H1 (cell line): ENCODE measurements around the gene FBN1. TPM values are rescaled to one million over a fixed set of nuclear protein-coding genes. Genes with fewer than 3 reads are reported as not detected.

Experiments
- CTCF ChIA-PET: fragments of 300-600 bp; sonication (Branson Sonifier 250); formaldehyde crosslinking; loops from one replicate; lab custom pipeline; 2021; ENCODE audit not compliant: partially characterized antibody; lab: Charles Lee
- POLR2A ChIA-PET: fragments of 300-600 bp; sonication (Branson Sonifier 250); formaldehyde crosslinking; loops from one replicate; lab custom pipeline; 2021; ENCODE audit warnings: inconsistent platforms; ENCODE audit not compliant: partially characterized antibody; lab: Charles Lee
- DNase-seq, 2 experiments: peaks; one replicate each; pipeline versions ENCODE4 v3.0.0 to v3.0.0-alpha.2; 2010 to 2022; ENCODE audit warnings: low spot score in 2 of 2, low read depth in 1 of 2, mixed read lengths in 1 of 2
- FAIRE-seq: peaks from 2 replicates; lab custom pipeline; 2011; peaks lifted over from hg19 to GRCh38; lab: Jason Lieb, UNC
- H2AFZ ChIP-seq: 2 replicates; pipeline ENCODE4 v1.8.1; 2012; ENCODE audit warnings: low read length, inconsistent platforms
- H2AK5ac ChIP-seq: 2 replicates; pipeline ENCODE4 v1.6.1; 2013; ENCODE audit warnings: low read depth, low read length
- H2BK120ac ChIP-seq: replicated peaks from 2 replicates; pipeline ENCODE3; 2013; ENCODE audit warnings: low read depth, low read length, inconsistent platforms
- H2BK12ac ChIP-seq: 2 replicates; pipeline ENCODE4 v1.6.1; 2013; ENCODE audit warnings: low read depth, low read length
- H2BK15ac ChIP-seq: 2 replicates; pipeline ENCODE4 v1.6.1; 2013; ENCODE audit warnings: low read length
- H2BK20ac ChIP-seq: 2 replicates; pipeline ENCODE4 v1.6.1; 2013; ENCODE audit warnings: low read length
- H2BK5ac ChIP-seq: 2 replicates; pipeline ENCODE4 v1.6.1; 2013; ENCODE audit warnings: low read depth, low read length
- H3K14ac ChIP-seq: 2 replicates; pipeline ENCODE4 v1.6.1; 2013; ENCODE audit warnings: inconsistent platforms; ENCODE audit not compliant: insufficient read length
- H3K18ac ChIP-seq: 2 replicates; pipeline ENCODE4 v1.6.1; 2013; ENCODE audit warnings: low read length; ENCODE audit errors: extremely low read depth
- H3K23ac ChIP-seq: 2 replicates; pipeline ENCODE4 v1.6.1; 2013; ENCODE audit warnings: inconsistent platforms; ENCODE audit not compliant: insufficient read length
- H3K23me2 ChIP-seq: 2 replicates; pipeline ENCODE4 v1.6.1; 2013; ENCODE audit warnings: low read depth, low read length
- H3K27ac ChIP-seq: 2 replicates; pipeline ENCODE4 v1.6.1; 2011; ENCODE audit warnings: low read depth, low read length, inconsistent platforms
- H3K27me3 ChIP-seq, 4 experiments: replicated peaks in 1 of 4; 1 replicate in 1 of 4; 2 replicates in 3 of 4; pipeline versions ENCODE4 v1.6.1 to v1.8.1; 2011 to 2013; ENCODE audit warnings: low read length in 3 of 4, mild to moderate bottlenecking in 3 of 4, inconsistent platforms in 2 of 4, mixed read lengths in 2 of 4, moderate library complexity in 1 of 4; ENCODE audit not compliant: control insufficient read depth in 3 of 4, insufficient read depth in 3 of 4; ENCODE audit errors: extremely low read depth in 1 of 4
- H3K36me3 ChIP-seq, 4 experiments: 2 replicates each; pipeline versions ENCODE4 v1.6.1 to v1.8.1; 2011 to 2013; ENCODE audit warnings: mild to moderate bottlenecking in 4 of 4, low read length in 3 of 4, moderate library complexity in 2 of 4, control low read depth in 1 of 4, inconsistent platforms in 1 of 4; ENCODE audit not compliant: insufficient read depth in 4 of 4, control insufficient read depth in 2 of 4
- H3K4ac ChIP-seq: replicated peaks from 2 replicates; pipeline ENCODE3; 2013; ENCODE audit warnings: low read length, low read depth, mixed read lengths, inconsistent platforms; ENCODE audit not compliant: insufficient read length
- H3K4me1 ChIP-seq, 4 experiments: replicated peaks in 1 of 4; 1 replicate in 1 of 4; 2 replicates in 3 of 4; pipeline versions ENCODE4 v1.6.1 to v1.8.1; 2011 to 2013; ENCODE audit warnings: low read length in 3 of 4, inconsistent platforms in 2 of 4, mixed read lengths in 1 of 4; ENCODE audit not compliant: insufficient read depth in 4 of 4, control insufficient read depth in 3 of 4
- H3K4me2 ChIP-seq, 2 experiments: 2 replicates each; pipeline versions ENCODE4 v1.6.1 to v1.8.1; 2011 to 2013; ENCODE audit warnings: low read depth in 2 of 2, low read length in 2 of 2, control low read depth in 1 of 2, inconsistent platforms in 1 of 2, mild to moderate bottlenecking in 1 of 2; ENCODE audit not compliant: insufficient read depth in 1 of 2
- H3K4me3 ChIP-seq, 4 experiments: fragments of 200-600, 300-600 bp in 1 of 4; sonication (generic), shearing (Covaris generic), sonication (Bioruptor Twin) in 1 of 4; 2 replicates each; pipeline versions ENCODE4 v1.5.1 to v1.8.1; 2011 to 2016; ENCODE audit warnings: low read length in 4 of 4, low read depth in 3 of 4, control low read depth in 2 of 4, inconsistent platforms in 2 of 4, mild to moderate bottlenecking in 2 of 4, mixed read lengths in 1 of 4, moderate library complexity in 1 of 4; ENCODE audit not compliant: insufficient read depth in 2 of 4; ENCODE audit errors: extremely low read depth in 1 of 4
- H3K56ac ChIP-seq: replicated peaks from 2 replicates; pipeline ENCODE3; 2013; ENCODE audit warnings: low read depth, mild to moderate bottlenecking, mixed read lengths, low read length, inconsistent platforms; ENCODE audit not compliant: insufficient read length
- H3K79me1 ChIP-seq: 2 replicates; pipeline ENCODE4 v1.6.1; 2013; ENCODE audit warnings: low read depth, low read length, control low read depth
- H3K79me2 ChIP-seq, 2 experiments: 2 replicates each; pipeline versions ENCODE4 v1.6.1 to v1.8.1; 2012 to 2013; ENCODE audit warnings: low read length in 2 of 2, mild to moderate bottlenecking in 2 of 2, inconsistent platforms in 1 of 2; ENCODE audit not compliant: insufficient read depth in 2 of 2, control insufficient read depth in 1 of 2
- H3K9ac ChIP-seq, 4 experiments: replicated peaks in 1 of 4; 1 replicate in 1 of 4; 2 replicates in 3 of 4; pipeline versions ENCODE4 v1.6.1 to v1.8.1; 2011 to 2013; ENCODE audit warnings: low read depth in 3 of 4, low read length in 3 of 4, control low read depth in 2 of 4, mild to moderate bottlenecking in 2 of 4, moderate library complexity in 2 of 4, inconsistent platforms in 1 of 4; ENCODE audit errors: extremely low read depth in 1 of 4
- H3K9me3 ChIP-seq, 2 experiments: 2 replicates each; pipeline versions ENCODE4 v1.6.1 to v1.8.1; 2012 to 2013; ENCODE audit warnings: mild to moderate bottlenecking in 2 of 2, moderate library complexity in 2 of 2, control low read depth in 1 of 2, inconsistent platforms in 1 of 2, low read depth in 1 of 2, low read length in 1 of 2, mixed read lengths in 1 of 2; ENCODE audit not compliant: insufficient read depth in 2 of 2
- H4K20me1 ChIP-seq, 2 experiments: replicated peaks in 1 of 2; 2 replicates each; pipeline versions ENCODE3 to v1.8.1; 2011 to 2013; ENCODE audit warnings: inconsistent platforms in 2 of 2, low read length in 2 of 2, mild to moderate bottlenecking in 1 of 2; ENCODE audit not compliant: insufficient read depth in 2 of 2, control insufficient read depth in 1 of 2
- H4K5ac ChIP-seq: 2 replicates; pipeline ENCODE4 v1.6.1; 2013; ENCODE audit warnings: low read length, low read depth, mixed read lengths, inconsistent platforms; ENCODE audit not compliant: insufficient read length
- H4K8ac ChIP-seq: 2 replicates; pipeline ENCODE4 v1.8.0; 2013; ENCODE audit warnings: mild to moderate bottlenecking, moderate library complexity, low read length, inconsistent platforms; ENCODE audit not compliant: insufficient read depth; ENCODE audit errors: extremely low read depth
- H4K91ac ChIP-seq: replicated peaks from 2 replicates; pipeline ENCODE3; 2013; ENCODE audit warnings: low read length, mixed read lengths, inconsistent platforms; ENCODE audit not compliant: insufficient read length
- BCL11A ChIP-seq, 2 experiments: IDR thresholded peaks; one replicate each; pipeline ENCODE4 v1.6.1; 2011; ENCODE audit warnings: low read depth in 2 of 2, low read length in 2 of 2, mild to moderate bottlenecking in 2 of 2
- CBX8 ChIP-seq: fragments of 300-800, 300-1000 bp; sonication (generic); IDR thresholded peaks from 2 replicates; pipeline ENCODE4 v1.7.1; 2016; ENCODE audit warnings: low read depth, low read length, borderline replicate concordance
- E2F6 ChIP-seq: IDR thresholded peaks from 2 replicates; pipeline ENCODE4 v1.6.1; 2012; ENCODE audit warnings: inconsistent platforms
- EP300 ChIP-seq, 2 experiments: IDR thresholded peaks; 1 replicate in 1 of 2; 2 replicates in 1 of 2; pipeline ENCODE4 v1.6.1; 2011 to 2012; ENCODE audit warnings: low read depth in 2 of 2, low read length in 2 of 2, mild to moderate bottlenecking in 2 of 2, borderline replicate concordance in 1 of 2, inconsistent platforms in 1 of 2, moderate library complexity in 1 of 2
- EZH2 ChIP-seq: fragments of 200-600 bp; sonication (generic); IDR thresholded peaks from 2 replicates; pipeline ENCODE4 v1.7.1; 2012; ENCODE audit warnings: low read depth, mild to moderate bottlenecking, moderate library complexity, low read length, inconsistent platforms; ENCODE audit not compliant: severe bottlenecking
- GTF2F1 ChIP-seq: IDR thresholded peaks from 2 replicates; pipeline ENCODE4 v1.6.1; 2012; ENCODE audit warnings: low read depth, low read length, improper control_type of control experiment, borderline replicate concordance
- JUN ChIP-seq: IDR thresholded peaks from 2 replicates; pipeline ENCODE4 v1.6.1; 2011; ENCODE audit warnings: low read depth, mild to moderate bottlenecking, improper control_type of control experiment, low read length
- PHF8 ChIP-seq: fragments of 200-600 bp; sonication (generic); conservative IDR thresholded peaks from 2 replicates; pipeline ENCODE4 v1.7.1; 2012; ENCODE audit warnings: low read depth, mild to moderate bottlenecking, inconsistent platforms, low read length, moderate library complexity
- POU5F1 ChIP-seq: IDR thresholded peaks from 2 replicates; pipeline ENCODE4 v1.6.1; 2011; ENCODE audit warnings: low read depth, mild to moderate bottlenecking, low read length, moderate library complexity
- SUZ12 ChIP-seq: fragments of 200-600 bp; sonication (generic); IDR thresholded peaks from 2 replicates; pipeline ENCODE4 v1.6.1; 2012; ENCODE audit warnings: mild to moderate bottlenecking, inconsistent platforms, low read length, moderate library complexity, mixed read lengths
- TBP ChIP-seq: IDR thresholded peaks from 2 replicates; pipeline ENCODE4 v1.6.1; 2011; ENCODE audit warnings: low read depth, low read length, improper control_type of control experiment
- YY1 ChIP-seq: IDR thresholded peaks from 2 replicates; pipeline ENCODE4 v1.6.1; 2011; ENCODE audit warnings: low read depth, mild to moderate bottlenecking, low read length
- WGBS, 2 experiments: shearing (Covaris generic) in 1 of 2; methylation state at CpG; one replicate each; pipeline versions ENCODE4 v1.1.6 to v1.1.7; 2013 to 2015; ENCODE audit warnings: low lambda C conversion rate in 2 of 2, mixed read lengths in 2 of 2, inconsistent platforms in 1 of 2, low coverage in 1 of 2, missing lambda C conversion rate in 1 of 2; ENCODE audit not compliant: insufficient replicate concordance in 2 of 2, insufficient coverage in 1 of 2, insufficient read length in 1 of 2; ENCODE audit errors: extremely low coverage in 1 of 2, missing lambda C conversion rate in 1 of 2; 5-methylcytosine and 5-hydroxymethylcytosine counted together
- polyA plus RNA-seq, 7 experiments: library from polyadenylated mRNA; depleted of rRNA in 3 of 7; stranded (reverse) in 5 of 7; unstranded in 2 of 7; fragments of >200 nt in 5 of 7; fragments of 200-250 nt in 2 of 7; gene quantifications; 1 replicate in 5 of 7; 2 replicates in 1 of 7; 4 replicates in 1 of 7; pipeline versions ENCODE4 v1.2.1 to v1.2.3, GENCODE V29; 2011 to 2013; ENCODE audit warnings: missing spikeins in 2 of 7, mixed read lengths in 2 of 7
- total RNA-seq: library from RNA; stranded (reverse); fragmentation: NEBNext Ultra II Directional; extraction: Animal tissue kit (Norgen Biotek cat#: 25700); gene quantifications from 2 replicates; pipeline ENCODE4 v1.2.1, GENCODE V29; 2021

The FBN1 gene
- total and polyA plus RNA-seq, 2 of the 8 experiments (the other 6 are each of a cell fraction or from before 2014, with no cell fraction given), result 3.0 to 4.0 TPM

DNA sequence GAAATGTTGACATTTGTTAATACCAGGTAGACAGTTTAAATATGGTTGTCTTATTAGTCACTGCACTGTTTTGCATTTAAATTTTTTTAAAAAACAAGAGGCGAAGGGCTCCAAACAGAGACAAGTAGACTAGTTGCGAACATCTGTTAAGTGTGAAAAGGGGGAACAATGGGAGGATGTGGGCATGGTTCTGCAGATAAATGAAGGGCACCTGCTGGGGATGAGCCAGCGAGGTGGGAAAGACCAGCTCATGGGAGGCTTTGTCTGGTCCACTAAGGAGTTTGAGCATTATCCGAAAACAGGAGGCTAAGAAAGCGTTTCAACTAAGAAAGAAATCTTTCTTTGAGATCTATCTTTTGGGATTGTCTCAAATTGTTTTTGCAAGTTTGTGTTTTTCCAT, 72.7 kb downstream of the FBN1 start:
- H2BK5ac ChIP-seq, result no peak overlapping the region
- no peak for FAIRE-seq
- 88% methylated on average over 5 of the region's 5 CpGs; no CpG with 5 or more reads in 1 of the 2 experiments for WGBS, 2 experiments
- H3K27me3 ChIP-seq, result no peaks in the 10 kb centered on the region
- ChIA-PET CTCF (interaction anchor here (0.8 to 1.5 kb wide), 3 partner anchors 35 to 166 kb away, joined by 3 to 5 read pairs (median 3); no protein-coding TSS in a partner anchor), POLR2A (no interaction called here)
- no peaks in the 10 kb centered on the region for H3K23me2 ChIP-seq
- H3K9ac ChIP-seq, result no peak overlapping the region
- no peaks in the 10 kb centered on the region for H3K79me1 ChIP-seq
- no peaks in the 10 kb centered on the region for H4K20me1 ChIP-seq
- no peak overlapping the region for H3K4me2 ChIP-seq
- H2BK15ac ChIP-seq, result no peak overlapping the region
- H2AK5ac ChIP-seq, result no peak overlapping the region
- no peak overlapping the region for H2BK120ac ChIP-seq
- no peak overlapping the region for H2AFZ ChIP-seq
- no peak overlapping the region for H3K14ac ChIP-seq
- H2BK12ac ChIP-seq, result no peak overlapping the region
- no peaks in the 10 kb centered on the region for H3K79me2 ChIP-seq
- DNase-seq, result no peak
- H3K4me3 ChIP-seq, result no peak overlapping the region
- H3K36me3 ChIP-seq, result no peaks in the 10 kb centered on the region
- no peak overlapping the region for H3K18ac ChIP-seq
- H3K56ac ChIP-seq, result no peak overlapping the region
- no peaks in the 10 kb centered on the region for H3K9me3 ChIP-seq
- H3K4ac ChIP-seq, result no peak overlapping the region
- H4K5ac ChIP-seq, result no peak overlapping the region
- H3K23ac ChIP-seq, result no peak overlapping the region
- H3K4me1 ChIP-seq, result no peaks in the 10 kb centered on the region
- no peak overlapping the region for H2BK20ac ChIP-seq
- no peak overlapping the region for H4K8ac ChIP-seq
- no peak overlapping the region for H4K91ac ChIP-seq
- no peak overlapping the region for H3K27ac ChIP-seq
- TF ChIP-seq SUZ12 (no peak), YY1 (no peak), TBP (no peak), E2F6 (no peak), PHF8 (no peak), GTF2F1 (no peak), POU5F1 (no peak), BCL11A (IDR thresholded peaks at IDR 0.05; ENCODE audit: low read depth in 2 of 2, low read length in 2 of 2) (no peak), EP300 (IDR thresholded peaks at IDR 0.05; ENCODE audit: borderline replicate concordance in 1 of 2, low read depth in 2 of 2, low read length in 2 of 2) (no peak), CBX8 (no peak), EZH2 (no peak), JUN (no peak)
